ENCODE results near the gene VPS54. TPM values are rescaled to one million over a fixed set of nuclear protein-coding genes. Genes with fewer than 3 reads are reported as not detected.
"Not testable (repeated sequence)": the region's sequence is repeated elsewhere in the genome, so short reads cannot be mapped to it uniquely, and the experiment has no call there.

Gene VPS54
- total RNA-seq, 1 donor from 2014 or later, result 18.7 TPM

DNA sequence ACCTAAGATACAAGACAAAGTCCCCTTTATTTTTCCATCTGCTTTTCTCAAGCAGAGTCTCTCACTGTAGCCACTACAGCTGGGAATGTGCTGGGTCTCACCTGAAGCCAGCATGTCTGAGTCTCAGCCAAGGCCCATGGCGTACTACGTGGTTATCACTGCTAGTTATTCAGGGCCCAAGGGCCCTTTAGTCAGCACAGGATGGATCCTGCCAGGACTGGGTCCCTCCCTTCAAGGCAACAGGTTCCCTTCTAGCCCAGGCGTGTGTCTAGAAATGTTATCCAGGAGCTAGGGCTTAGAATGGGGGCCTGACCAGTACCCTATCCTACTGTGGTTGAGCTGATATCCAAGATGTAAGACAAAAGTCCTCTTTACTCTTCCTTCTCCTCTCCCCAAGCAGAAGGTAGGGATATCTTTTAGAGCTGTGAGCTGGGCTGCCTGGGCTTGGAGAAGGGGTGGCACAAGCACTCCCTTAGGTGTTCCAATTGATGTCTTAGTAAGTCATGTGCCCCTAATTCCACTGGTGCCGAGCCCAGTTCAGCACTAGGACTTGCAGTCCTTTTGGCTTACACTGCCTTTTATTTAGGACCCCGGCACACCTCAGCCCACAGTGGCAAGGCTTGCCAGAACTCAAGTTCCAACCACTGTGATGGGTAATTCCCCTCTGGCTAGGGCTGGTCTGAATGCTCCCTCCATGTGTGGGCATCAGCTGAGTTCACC, 17.7 kb downstream of the VPS54 start:
- no peak for DNase-seq
- H3K27ac Mint-ChIP-seq (ENCODE audit: unreplicated experiment), result no peak overlapping the region
- TF ChIP-seq, protein P1, sequence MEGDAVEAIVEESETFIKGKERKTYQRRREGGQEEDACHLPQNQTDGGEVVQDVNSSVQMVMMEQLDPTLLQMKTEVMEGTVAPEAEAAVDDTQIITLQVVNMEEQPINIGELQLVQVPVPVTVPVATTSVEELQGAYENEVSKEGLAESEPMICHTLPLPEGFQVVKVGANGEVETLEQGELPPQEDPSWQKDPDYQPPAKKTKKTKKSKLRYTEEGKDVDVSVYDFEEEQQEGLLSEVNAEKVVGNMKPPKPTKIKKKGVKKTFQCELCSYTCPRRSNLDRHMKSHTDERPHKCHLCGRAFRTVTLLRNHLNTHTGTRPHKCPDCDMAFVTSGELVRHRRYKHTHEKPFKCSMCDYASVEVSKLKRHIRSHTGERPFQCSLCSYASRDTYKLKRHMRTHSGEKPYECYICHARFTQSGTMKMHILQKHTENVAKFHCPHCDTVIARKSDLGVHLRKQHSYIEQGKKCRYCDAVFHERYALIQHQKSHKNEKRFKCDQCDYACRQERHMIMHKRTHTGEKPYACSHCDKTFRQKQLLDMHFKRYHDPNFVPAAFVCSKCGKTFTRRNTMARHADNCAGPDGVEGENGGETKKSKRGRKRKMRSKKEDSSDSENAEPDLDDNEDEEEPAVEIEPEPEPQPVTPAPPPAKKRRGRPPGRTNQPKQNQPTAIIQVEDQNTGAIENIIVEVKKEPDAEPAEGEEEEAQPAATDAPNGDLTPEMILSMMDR (IDR thresholded peaks at IDR 0.05; ENCODE audit: partially characterized antibody, unreplicated experiment), result no peak
- H3K9me3 Mint-ChIP-seq (ENCODE audit: unreplicated experiment), result peaks cover 9% of the 10 kb centered on the region
- no peaks in the 10 kb centered on the region for H3K4me1 Mint-ChIP-seq (ENCODE audit: low read depth, unreplicated experiment)
- no peak overlapping the region for H3K4me3 Mint-ChIP-seq (ENCODE audit: unreplicated experiment)
- peaks cover 17% of the 10 kb centered on the region for H3K36me3 Mint-ChIP-seq (ENCODE audit: unreplicated experiment)
- no peaks in the 10 kb centered on the region for H3K27me3 Mint-ChIP-seq (ENCODE audit: unreplicated experiment)

DNA sequence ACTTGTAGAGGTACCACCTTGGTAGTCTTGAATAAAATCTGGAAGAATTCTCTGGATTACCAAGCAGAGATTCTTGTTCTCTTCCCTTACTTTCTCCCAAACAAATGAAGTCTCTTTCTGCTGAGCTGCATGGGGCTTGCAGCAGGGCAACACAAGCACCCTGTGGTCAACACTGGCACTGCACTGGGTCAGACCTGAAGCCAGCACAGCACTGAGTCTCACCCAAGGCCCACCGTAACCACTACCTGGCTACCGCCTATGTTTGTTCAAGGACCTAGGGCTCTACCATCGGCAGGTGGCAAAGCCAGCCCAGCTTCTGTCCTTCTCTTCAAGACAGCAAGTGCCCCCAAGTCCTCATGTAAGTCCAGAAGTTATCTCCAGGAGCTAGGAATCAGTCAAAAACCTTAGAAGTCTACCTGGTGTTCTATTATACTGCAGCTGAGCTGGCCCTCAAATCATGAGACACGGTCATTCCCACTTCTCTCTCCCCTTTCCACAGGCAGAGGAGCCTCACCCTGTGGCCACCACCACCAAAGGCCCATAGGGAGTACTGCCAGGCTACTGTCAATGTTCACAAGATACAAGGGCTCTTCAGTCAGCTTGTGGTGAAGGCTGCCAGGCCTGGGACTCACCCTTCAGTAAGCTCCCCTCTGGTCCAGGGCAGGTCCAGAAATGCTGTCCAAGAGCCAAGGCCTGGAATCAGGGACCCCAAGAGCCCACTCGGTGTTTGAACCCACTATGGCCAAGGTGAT, 18.4 kb downstream of the VPS54 start:
- H3K27ac Mint-ChIP-seq (ENCODE audit: unreplicated experiment), result no peak overlapping the region
- H3K9me3 Mint-ChIP-seq (ENCODE audit: unreplicated experiment), result peaks cover 9% of the 10 kb centered on the region
- H3K27me3 Mint-ChIP-seq (ENCODE audit: unreplicated experiment), result no peaks in the 10 kb centered on the region
- H3K36me3 Mint-ChIP-seq (ENCODE audit: unreplicated experiment), result peaks cover 17% of the 10 kb centered on the region
- H3K4me1 Mint-ChIP-seq (ENCODE audit: low read depth, unreplicated experiment), result no peaks in the 10 kb centered on the region
- no peak for DNase-seq
- no peak overlapping the region for H3K4me3 Mint-ChIP-seq (ENCODE audit: unreplicated experiment)
- TF ChIP-seq, protein P1 (IDR thresholded peaks at IDR 0.05; ENCODE audit: partially characterized antibody, unreplicated experiment), result no peak

DNA sequence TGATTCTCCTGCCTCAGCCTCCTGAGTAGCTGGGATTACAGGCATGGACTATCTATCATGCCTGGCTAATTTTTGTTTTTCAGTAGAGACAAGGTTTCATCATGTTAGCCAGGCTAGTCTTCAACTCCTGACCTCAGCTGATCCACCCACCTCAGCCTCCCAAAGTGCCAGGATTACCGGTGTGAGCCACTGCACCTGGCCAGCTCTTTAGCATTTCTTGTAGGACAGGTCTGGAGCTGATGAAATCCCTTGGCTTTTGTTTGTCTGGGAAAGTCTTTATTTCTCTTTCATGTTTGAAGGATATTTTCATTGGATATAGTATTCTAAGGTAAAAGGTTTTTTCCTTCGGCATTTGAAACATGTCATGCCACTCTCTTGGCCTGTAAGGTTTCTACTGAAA, 20.2 kb downstream of the VPS54 start:
- H3K27ac Mint-ChIP-seq (ENCODE audit: unreplicated experiment), result no peak overlapping the region
- DNase-seq, result no peak
- H3K4me1 Mint-ChIP-seq (ENCODE audit: low read depth, unreplicated experiment), result no peaks in the 10 kb centered on the region
- peaks cover 17% of the 10 kb centered on the region for H3K36me3 Mint-ChIP-seq (ENCODE audit: unreplicated experiment)
- TF ChIP-seq, protein P1 (IDR thresholded peaks at IDR 0.05; ENCODE audit: partially characterized antibody, unreplicated experiment), result no peak
- H3K27me3 Mint-ChIP-seq (ENCODE audit: unreplicated experiment), result no peaks in the 10 kb centered on the region
- no peak overlapping the region for H3K4me3 Mint-ChIP-seq (ENCODE audit: unreplicated experiment)
- H3K9me3 Mint-ChIP-seq (ENCODE audit: unreplicated experiment), result peaks cover 9% of the 10 kb centered on the region

DNA sequence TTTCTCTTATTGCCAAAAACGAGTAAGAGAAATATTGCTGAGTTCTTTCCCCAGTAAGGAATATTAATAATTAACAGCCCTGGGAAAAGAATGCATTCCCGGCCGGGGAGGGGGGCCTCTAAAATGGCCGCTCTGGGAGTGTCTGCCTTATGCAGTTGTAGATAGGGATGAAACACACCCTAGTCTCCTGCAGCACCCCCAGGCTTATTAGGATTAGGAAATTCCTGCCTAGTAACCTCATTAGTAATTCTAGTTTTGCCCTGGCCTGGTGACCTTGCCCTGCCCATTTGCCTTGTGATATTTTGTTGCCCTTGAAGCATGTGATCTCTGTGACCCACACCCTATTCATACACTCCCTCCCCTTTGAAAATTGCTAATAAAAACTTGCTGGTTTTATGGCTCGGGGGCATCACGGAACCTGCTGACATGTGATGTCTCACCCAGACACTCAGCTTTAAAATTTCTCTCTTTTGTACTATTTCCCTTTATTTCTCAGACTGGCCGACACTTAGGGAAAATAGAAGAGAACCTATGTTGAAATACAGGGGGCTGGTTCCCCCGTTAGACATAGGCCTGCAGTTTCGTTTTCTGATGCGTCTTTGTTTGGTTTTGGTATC, 22.5 kb downstream of the VPS54 start:
- H3K9me3 Mint-ChIP-seq (ENCODE audit: unreplicated experiment); DNase-seq; H3K27ac Mint-ChIP-seq (ENCODE audit: unreplicated experiment); H3K4me1 Mint-ChIP-seq (ENCODE audit: low read depth, unreplicated experiment); H3K4me3 Mint-ChIP-seq (ENCODE audit: unreplicated experiment); H3K27me3 Mint-ChIP-seq (ENCODE audit: unreplicated experiment): not testable (repeated sequence)
- peaks cover 17% of the 10 kb centered on the region for H3K36me3 Mint-ChIP-seq (ENCODE audit: unreplicated experiment)

DNA sequence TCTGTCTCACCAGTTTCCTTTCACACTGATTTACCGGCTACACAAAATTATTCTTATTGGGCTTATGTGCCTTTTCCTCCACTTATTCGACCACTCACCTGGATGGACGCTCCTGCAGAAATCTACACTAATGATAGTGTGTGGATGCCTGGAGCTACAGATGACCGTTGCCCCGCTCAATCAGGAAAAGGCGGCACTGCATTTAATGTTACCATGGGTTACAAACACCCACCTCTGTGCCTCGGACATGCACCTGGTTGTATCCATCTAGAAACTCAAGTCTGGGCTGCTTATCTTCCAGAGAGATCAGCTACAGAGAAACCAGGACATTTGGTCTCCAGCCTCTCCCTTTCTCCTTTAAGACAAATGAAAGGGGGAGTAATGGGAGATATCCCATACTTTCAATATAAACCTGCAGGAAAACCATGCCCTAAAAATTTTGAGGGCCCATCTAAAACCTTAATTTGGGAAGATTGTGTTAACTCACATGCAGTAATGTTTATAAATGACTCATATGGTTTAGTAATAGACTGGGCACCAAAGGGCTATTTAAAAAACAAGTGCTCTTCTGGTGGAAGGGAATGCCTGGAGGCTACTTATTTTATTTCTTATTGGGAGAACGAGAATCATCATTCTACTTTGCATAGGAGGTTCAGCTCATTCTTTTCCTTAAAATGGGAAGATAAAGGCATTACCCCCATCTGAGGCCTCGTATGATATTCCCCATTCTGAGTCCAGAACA, 24.7 kb downstream of the VPS54 start:
- H3K36me3 Mint-ChIP-seq (ENCODE audit: unreplicated experiment), result peaks cover 25% of the 10 kb centered on the region
- peaks cover 13% of the 10 kb centered on the region for H3K9me3 Mint-ChIP-seq (ENCODE audit: unreplicated experiment)
- not testable (repeated sequence) for H3K27ac Mint-ChIP-seq (ENCODE audit: unreplicated experiment); H3K4me1 Mint-ChIP-seq (ENCODE audit: low read depth, unreplicated experiment); H3K27me3 Mint-ChIP-seq (ENCODE audit: unreplicated experiment); H3K4me3 Mint-ChIP-seq (ENCODE audit: unreplicated experiment); DNase-seq
